NOMO-1 (cell line): ENCODE measurements around the gene DCUN1D1.

ENCODE experiments used
- DNase-seq, 2 experiments: peaks; one replicate each; lab custom pipeline; 2025; ENCODE audit not compliant: unreplicated experiment in 2 of 2; lab: John Stamatoyannopoulos, UW

Gene DCUN1D1

GRCh38 chr3:182937293-182938051, 42.9 kb downstream of the DCUN1D1 start:
- DNase-seq, result peak in 1 of 2 experiments; percentile 9

- no peak for DNase-seq
These were observed 43.4 kb downstream of the DCUN1D1 start for GRCh38 chr3:182936918-182937285.

- no peak for DNase-seq
These were observed 44.0 kb downstream of the DCUN1D1 start for GRCh38 chr3:182936239-182936917.

GRCh38 chr3:182935803-182936202, 44.5 kb downstream of the DCUN1D1 start:
- DNase-seq, result no peak

- DNase-seq, result peak in 1 of 2 experiments; percentile 48
These were observed 54.4 kb downstream of the DCUN1D1 start for GRCh38 chr3:182925944-182926337.

- DNase-seq, result peak; percentile 29 to 63
These were observed 54.9 kb downstream of the DCUN1D1 start for GRCh38 chr3:182925330-182925943.

- no peak for DNase-seq
These were observed 58.5 kb downstream of the DCUN1D1 start for GRCh38 chr3:182921665-182922355.

- DNase-seq, result no peak
These were observed 59.7 kb downstream of the DCUN1D1 start for GRCh38 chr3:182920515-182921084.

- DNase-seq, result no peak
These were observed 60.4 kb downstream of the DCUN1D1 start for GRCh38 chr3:182919866-182920357.

- DNase-seq, result no peak
These were observed 63.2 kb downstream of the DCUN1D1 start for GRCh38 chr3:182917134-182917533.

- DNase-seq, result no peak
These were observed 66.0 kb downstream of the DCUN1D1 start for GRCh38 chr3:182914341-182914740.

- DNase-seq, result no peak
These were observed 66.4 kb downstream of the DCUN1D1 start for GRCh38 chr3:182913889-182914288.

GRCh38 chr3:182912474-182912873, 67.9 kb downstream of the DCUN1D1 start:
- no peak for DNase-seq

- no peak for DNase-seq
These were observed 68.6 kb downstream of the DCUN1D1 start for GRCh38 chr3:182911782-182912111.

GRCh38 chr3:182910936-182911781, 69.2 kb downstream of the DCUN1D1 start:
- DNase-seq, result no peak

- DNase-seq, result peak in 1 of 2 experiments; percentile 21
These were observed 70.9 kb downstream of the DCUN1D1 start for GRCh38 chr3:182909318-182910040.

- no peak for DNase-seq
These were observed 71.9 kb downstream of the DCUN1D1 start for GRCh38 chr3:182908471-182908870.

GRCh38 chr3:182906036-182906435, 74.3 kb downstream of the DCUN1D1 start:
- DNase-seq, result no peak

GRCh38 chr3:182905623-182906022, 74.7 kb downstream of the DCUN1D1 start:
- DNase-seq, result no peak
